ENCODE data around the gene ARMC9.
"Not testable (repeated sequence)": the region's sequence is repeated elsewhere in the genome, so short reads cannot be mapped to it uniquely, and the experiment has no call there.

ARMC9 gene

DNA sequence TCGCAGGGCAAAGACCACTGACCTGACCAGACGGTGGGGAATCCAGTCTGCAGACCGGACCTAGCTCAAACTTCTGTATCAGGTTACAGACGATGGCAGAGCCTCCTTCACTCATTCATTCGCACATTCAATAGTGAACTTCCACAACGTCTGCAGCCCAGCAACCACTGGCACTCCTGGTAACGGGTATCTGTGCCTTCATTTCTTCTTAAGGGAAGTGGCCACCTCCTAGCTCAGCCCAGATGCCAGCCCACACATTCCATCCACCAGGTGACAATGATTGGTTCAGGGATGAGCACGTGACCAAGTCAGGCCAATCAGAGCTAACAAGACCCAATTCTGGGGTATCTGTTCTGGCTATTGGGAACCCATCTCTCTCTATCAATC lies 15.9 kb upstream of the ARMC9 start:
- DNase-seq (ENCODE audit: extremely low read depth in 1 of 2, low read depth in 1 of 2), result no peak

DNA sequence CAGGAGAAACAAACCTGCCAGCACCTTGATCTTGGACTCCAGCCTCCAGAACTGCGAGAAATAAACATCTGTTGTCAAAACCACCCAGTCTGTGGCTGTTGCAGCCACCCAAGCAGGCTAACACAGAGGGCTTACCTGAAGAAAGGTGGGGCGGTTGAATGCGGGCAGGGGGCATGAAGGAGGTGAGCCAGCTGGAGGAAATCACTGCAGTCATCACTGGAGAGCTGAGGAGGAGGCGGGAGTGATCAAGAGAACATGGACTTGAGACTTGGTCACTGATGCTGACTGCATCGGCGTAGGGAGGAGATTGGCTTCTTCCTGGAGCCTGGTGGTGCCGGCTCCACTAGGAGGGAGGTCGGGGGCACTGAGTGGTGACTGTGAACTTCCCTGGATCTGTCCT lies 14.6 kb upstream of the ARMC9 start:
- DNase-seq (ENCODE audit: extremely low read depth in 1 of 2, low read depth in 1 of 2), result no peak

DNA sequence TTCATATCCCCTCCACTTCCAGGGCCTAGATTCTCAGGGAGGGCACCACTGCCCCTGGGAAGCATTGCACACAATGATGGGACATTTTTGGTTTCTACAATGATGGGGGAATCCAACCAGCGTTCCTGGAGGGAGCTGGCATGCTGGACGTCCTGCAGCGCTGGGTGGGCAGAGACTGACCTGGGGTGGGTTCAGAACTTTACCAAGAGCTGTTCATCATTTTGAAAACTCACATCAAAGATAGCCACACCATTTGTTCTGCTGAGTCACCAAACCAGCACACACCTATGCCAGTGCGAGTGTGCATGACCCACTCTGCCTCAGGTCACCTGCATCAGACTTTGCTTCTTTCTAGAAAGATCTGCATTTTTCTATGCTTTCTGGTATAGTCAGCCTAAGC lies 14.1 kb upstream of the ARMC9 start:
- DNase-seq (ENCODE audit: extremely low read depth in 1 of 2, low read depth in 1 of 2), result no peak

GRCh38 chr2:231185050-231185725 lies 13.2 kb upstream of the ARMC9 start:
- DNase-seq (ENCODE audit: extremely low read depth in 1 of 2, low read depth in 1 of 2), result no peak

DNA sequence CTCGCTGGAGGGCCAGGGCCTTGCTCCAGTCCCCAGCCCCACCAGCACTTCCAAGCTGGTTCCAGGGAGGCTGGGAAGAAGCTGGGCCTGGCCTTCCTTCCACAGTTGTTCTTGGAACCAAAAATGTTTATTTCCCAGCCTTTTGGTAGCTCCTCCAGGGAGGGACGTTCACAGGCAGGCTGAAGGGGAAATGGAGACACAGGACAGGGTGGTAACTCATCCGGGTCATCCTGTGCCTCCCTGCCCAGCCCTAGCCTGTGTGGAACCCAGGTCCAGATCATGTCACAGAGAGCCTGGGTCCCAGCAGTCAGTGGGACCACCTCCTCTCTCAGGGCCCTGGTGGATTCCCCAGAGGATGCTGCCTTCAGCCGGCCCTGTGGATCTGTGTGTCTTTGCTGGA lies 12.5 kb upstream of the ARMC9 start:
- no peak for DNase-seq (ENCODE audit: extremely low read depth in 1 of 2, low read depth in 1 of 2)

GRCh38 chr2:231186325-231186724 lies 12.1 kb upstream of the ARMC9 start:
- DNase-seq (ENCODE audit: extremely low read depth in 1 of 2, low read depth in 1 of 2), result no peak

DNA sequence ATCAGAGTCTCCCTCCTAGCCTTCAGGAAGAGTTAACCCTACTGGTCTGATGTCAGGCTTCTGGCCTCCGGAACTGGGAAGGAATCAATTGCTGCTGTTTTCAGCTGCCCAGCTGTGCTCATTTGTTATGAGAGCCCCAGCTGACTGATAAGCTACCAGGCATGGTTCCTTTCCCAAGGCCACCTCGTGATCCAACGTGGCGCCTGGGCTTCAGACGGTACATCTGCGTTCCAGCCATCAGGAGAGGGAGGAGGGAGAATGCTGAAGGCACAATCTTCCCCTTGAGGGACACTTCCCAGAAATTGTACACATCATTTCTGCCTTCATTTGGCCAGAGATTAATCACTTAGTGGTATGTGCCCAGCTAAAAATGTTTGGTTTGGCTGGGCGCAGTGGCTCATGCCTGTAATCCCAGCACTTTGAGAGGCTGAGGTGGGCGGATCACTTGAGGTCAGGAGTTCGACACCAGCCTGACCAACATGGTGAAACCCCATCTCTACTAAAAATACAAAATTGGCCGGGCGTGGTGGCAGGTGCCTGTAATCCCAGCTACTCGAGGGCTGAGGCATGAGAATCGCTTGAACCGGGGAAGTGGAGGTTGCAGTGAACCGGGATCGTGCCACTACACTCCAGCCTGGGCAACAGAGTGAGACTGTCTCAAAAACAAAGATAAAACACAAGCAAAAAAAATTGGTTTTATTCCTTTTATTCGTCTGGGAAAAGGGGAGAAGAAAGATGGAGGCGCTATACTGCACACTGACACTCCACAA lies 10.5 kb upstream of the ARMC9 start:
- no peak for DNase-seq (ENCODE audit: extremely low read depth in 1 of 2, low read depth in 1 of 2)

- no peak for DNase-seq (ENCODE audit: extremely low read depth in 1 of 2, low read depth in 1 of 2)
Observed at GRCh38 chr2:231188506-231189170, 9.8 kb upstream of the ARMC9 start.

DNA sequence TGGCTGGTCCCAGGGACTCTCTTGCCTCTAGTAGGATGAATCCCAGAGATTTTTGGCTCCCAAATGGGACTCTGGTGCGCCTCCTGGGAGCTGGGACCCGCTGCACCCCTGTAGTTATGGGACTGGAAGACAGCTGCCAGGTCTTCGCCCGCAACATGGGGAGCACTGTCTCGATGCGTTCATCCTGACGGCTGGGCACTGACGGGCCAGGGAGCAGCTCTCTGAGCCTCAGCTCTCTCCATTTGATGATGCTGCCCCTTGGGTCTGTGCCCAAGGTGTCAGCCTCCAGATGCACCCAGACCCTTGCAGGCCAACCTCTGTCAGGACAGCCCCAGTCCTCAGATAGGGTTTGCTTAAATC lies 9.3 kb upstream of the ARMC9 start:
- DNase-seq (ENCODE audit: extremely low read depth in 1 of 2, low read depth in 1 of 2), result no peak

DNA sequence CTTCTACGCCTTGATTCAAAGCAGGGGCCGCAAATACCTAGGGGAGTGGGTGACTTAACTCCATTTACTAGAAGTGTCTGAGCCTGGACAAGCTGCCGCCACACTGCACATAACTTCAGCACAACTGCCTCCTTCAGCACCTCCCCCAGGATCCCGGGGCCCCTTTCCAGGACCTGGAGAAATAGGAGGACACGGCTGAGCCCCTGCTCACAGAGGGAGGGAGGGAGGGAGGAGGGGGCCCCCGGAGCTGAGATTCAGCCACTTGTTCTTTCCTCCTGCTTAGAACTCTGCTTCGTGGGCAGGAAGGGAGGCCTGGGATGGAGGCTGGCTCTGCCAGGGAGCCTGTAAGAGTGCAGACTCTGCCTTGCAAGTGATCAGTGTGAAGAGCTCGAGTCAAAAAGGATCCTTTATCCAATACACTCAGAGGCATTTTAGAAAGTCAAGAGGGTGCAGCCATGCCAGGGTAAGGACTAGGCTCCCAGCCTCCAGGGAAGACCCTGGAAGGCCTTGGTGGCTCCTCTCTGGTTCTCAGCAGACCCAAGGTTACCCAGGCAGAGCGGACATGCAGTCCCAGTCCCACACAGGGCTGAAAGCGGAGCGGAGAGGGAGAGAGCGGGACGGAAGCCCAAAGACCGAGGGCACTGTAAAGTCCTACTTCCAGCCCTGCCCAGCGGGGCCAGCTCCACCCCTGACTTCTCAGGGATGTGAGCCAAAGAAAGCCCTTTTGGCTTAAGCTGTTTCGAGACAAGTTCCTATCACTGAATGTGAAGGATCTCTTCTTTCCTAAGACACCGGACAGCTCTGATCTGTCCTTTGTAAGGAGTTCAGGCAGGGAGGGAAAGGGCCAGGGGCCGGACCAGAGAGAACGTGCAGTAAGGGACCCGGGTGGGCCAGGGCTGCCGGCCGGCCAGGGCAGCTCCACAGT lies 8.6 kb upstream of the ARMC9 start:
- DNase-seq (ENCODE audit: extremely low read depth in 1 of 2, low read depth in 1 of 2), result no peak

GRCh38 chr2:231190531-231191197 lies 7.8 kb upstream of the ARMC9 start:
- DNase-seq (ENCODE audit: extremely low read depth in 1 of 2, low read depth in 1 of 2), result no peak

DNA sequence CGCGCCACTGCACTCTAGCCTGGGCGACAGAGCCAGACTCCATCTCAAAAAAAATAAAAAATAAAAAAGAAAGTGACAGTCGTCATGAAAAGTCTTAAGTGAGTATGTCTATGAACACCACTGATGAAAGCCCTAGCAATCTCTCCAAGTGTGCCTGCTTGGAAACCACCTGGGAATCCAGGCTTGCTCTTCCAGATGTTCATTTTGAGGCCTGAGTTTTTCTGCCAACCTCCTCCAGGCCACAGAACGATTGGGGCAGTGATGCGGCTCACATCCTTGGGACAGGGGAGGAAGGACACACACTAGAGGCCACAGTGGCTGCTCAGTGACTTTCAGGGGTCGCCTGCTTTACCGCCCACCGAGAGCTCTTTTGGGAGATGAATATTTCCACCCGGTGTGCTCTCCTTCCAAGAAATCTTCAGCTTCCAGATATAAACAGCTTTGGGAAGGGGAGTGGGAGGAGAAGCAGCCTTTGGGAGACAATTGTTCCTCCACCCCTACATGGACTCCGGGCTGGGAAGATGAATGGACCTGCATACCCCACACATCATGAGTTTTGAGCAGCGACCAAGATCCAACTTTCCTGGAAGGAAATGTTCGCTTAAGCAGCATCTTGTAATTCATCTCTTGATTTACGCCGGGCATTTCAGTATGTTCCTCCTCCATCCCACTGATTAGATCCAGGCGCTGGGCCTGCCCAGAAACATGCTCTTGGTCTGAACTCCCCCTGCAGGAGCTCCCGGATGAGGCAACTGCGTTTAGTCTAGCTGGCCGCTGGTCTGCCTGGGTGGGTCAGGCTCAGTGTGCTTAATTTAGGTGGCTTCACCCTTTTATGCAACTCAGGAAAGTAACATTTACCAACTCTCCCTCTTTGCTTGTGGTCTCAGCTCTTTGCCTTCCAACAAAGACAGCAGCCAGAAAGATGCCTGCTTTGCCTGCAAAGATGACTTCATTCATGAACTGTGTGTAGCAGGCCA lies 6.2 kb upstream of the ARMC9 start:
- DNase-seq (ENCODE audit: extremely low read depth in 1 of 2, low read depth in 1 of 2), result no peak

DNA sequence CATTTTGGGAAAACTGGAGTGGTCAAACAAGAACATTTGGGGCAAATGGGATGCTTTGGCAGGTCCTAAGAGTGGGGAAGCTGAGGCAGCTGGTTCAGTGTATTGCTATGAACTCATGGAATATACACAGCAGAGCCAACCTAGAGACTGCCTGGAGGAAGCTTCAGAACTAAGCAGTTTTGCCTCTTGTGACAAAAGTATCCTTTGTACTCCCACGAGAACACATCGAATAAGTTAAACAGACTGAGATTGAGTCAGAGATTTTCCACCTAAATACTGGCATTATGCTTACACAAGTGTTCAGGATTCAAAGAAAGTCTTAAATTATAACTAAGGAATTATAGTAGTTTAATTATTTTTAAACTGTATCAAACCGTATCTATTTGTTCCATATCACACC lies 5.2 kb upstream of the ARMC9 start:
- no peak for DNase-seq (ENCODE audit: extremely low read depth in 1 of 2, low read depth in 1 of 2)

DNA sequence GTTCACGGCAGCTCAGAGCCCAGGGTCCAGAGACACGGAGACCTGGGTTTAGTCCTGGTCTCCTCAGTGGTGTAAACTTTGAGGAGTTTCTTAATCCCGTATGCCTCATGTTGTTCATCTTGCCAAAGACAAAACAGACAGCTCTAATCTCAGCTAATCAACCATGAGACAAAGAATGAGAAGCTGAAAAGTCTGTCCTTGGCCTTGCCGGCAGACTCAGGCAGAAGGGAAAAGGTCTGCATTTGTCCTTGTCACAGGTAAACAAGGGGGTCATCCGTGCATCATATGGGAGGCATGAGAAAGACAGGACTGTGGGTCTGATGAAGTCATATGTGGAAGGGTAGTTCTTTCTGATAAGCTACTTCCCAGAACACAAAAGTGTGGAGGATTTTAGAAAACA lies 1.8 kb upstream of the ARMC9 start:
- no peak for DNase-seq (ENCODE audit: extremely low read depth in 1 of 2, low read depth in 1 of 2)

DNA sequence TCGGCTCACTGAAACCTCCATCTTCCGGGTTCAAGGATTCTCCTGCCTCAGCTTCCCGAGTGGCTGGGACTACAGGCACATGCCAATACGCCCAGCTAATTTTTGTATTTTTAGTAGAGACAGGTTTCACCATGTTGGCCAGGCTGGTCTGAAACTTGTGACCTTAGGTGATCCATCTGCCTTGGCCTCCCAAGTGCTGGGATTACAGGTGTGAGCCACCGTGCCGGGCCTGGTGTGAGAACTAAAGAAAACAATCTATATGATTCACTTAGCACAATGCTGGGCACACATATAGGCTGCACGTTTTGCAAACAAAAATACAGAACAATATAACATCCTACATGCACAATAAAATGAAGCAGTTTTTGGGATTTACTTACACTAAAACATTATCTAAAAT lies 1.2 kb upstream of the ARMC9 start:
- DNase-seq (ENCODE audit: extremely low read depth in 1 of 2, low read depth in 1 of 2), result not testable (repeated sequence)

GRCh38 chr2:231197706-231198290 lies 633 bp upstream of the ARMC9 start:
- DNase-seq (ENCODE audit: extremely low read depth in 1 of 2, low read depth in 1 of 2), result no peak

GRCh38 chr2:231199219-231199618 lies 788 bp downstream of the ARMC9 start:
- DNase-seq (ENCODE audit: extremely low read depth in 1 of 2, low read depth in 1 of 2), result no peak

- no peak for DNase-seq (ENCODE audit: extremely low read depth in 1 of 2, low read depth in 1 of 2)
Observed at GRCh38 chr2:231200805-231201474, 2.5 kb downstream of the ARMC9 start.

DNA sequence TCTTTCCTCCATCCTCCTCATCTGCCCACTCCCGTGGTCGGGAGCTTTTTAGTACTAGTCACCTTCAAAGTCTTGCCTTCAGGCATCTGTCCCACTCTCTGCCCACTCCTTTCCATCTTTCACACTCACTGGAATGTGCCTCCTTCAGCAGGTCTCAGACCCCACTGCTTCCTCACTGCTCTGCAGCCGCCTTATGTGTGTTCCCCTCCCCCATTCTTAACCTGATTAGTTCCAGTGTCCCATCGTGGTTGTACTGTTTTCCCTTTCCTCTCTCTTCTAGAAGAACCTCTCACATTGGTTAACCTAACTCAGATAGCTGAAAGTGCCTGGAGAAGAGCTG lies 3.0 kb downstream of the ARMC9 start:
- DNase-seq (ENCODE audit: extremely low read depth in 1 of 2, low read depth in 1 of 2), result no peak
